Subcutaneous adipose tissue (tissue), 4 donors: ENCODE measurements around the gene DTNBP1. TPM values are rescaled to one million over a fixed set of nuclear protein-coding genes. Genes with fewer than 3 reads are reported as not detected.

ENCODE experiments used
- total RNA-seq, 4 donors: library from RNA; depleted of rRNA; stranded (reverse); fragments of >200 nt; gene quantifications; one replicate each; pipeline ENCODE4 v1.1.0, GENCODE V29; 2016
- TF ChIP-seq, protein P1 (sequence below): fragments of 450-650 bp; IDR thresholded peaks from one replicate; pipeline ENCODE4 v1.5.1; 2016; ENCODE audit warnings: low read depth, mild to moderate bottlenecking, control low read depth, antibody characterized with exemption, moderate library complexity

DTNBP1 gene
- total RNA-seq, 4 donors from 2014 or later = 7.7 to 15.9 (median 12.5) TPM

DNA sequence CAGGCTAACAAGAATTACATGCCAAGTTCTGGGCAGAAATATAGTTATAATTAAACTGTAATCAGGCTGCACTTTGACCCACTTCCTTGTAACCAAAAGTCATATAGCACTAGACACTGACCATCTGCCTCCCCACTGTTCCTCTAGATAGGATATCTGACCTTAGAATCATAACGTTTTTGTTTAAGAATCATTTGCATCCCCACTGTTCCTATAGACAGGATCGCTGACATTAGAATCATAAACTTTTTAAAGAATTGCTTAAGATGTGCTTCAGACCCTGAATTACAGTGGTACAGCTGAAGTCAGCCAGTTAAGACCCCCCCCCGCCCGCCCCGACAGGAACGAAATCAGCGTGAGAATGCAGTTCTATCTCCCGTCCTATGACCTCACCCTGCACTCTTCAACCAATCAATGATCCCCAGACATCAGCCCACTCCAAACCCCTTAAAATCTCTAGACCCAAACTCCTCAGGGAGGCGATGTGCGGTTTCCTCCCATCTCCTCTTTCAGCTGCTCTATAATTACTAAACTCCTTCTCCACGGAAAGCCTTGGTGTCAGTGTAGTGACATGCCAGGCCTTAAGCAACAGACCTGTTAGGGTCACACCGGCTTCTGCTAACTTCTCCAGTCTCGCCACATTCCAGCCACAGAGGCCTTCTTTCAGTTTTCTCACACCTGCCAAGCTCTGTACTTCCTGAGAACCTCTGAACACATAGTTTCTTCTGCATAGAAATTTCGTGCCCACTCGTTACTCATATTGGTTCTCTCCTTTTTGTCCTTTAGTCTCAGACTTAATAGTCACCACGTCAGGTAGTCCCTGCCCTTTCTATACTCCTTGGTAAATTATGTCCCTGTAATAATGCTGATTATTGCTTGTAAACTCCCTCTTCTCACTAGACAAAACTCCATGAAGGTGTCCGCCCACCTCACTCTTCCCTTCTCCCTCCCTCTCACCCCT lies 93.5 kb downstream of the DTNBP1 start:
- TF ChIP-seq, protein P1, sequence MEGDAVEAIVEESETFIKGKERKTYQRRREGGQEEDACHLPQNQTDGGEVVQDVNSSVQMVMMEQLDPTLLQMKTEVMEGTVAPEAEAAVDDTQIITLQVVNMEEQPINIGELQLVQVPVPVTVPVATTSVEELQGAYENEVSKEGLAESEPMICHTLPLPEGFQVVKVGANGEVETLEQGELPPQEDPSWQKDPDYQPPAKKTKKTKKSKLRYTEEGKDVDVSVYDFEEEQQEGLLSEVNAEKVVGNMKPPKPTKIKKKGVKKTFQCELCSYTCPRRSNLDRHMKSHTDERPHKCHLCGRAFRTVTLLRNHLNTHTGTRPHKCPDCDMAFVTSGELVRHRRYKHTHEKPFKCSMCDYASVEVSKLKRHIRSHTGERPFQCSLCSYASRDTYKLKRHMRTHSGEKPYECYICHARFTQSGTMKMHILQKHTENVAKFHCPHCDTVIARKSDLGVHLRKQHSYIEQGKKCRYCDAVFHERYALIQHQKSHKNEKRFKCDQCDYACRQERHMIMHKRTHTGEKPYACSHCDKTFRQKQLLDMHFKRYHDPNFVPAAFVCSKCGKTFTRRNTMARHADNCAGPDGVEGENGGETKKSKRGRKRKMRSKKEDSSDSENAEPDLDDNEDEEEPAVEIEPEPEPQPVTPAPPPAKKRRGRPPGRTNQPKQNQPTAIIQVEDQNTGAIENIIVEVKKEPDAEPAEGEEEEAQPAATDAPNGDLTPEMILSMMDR = no peak

DNA sequence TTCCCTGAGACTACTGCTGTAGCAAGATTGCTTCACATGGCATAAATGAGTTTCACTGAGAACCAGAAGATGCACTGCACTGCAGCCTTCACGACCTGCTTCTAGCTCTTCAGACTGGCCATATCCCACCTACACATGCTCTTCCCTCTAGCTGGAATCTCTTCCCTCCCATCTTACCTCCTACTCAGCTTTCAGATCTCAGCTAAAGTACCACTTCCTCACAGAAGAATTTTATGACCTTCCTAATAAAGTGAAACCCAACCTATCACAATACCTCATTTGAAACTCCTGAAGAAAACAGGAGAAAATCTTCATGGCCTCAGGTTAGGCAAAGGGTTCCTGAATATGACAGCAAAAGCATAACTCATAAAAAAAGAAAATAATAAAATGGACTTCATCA lies 99.9 kb downstream of the DTNBP1 start:
- TF ChIP-seq, protein P1 = no peak

DNA sequence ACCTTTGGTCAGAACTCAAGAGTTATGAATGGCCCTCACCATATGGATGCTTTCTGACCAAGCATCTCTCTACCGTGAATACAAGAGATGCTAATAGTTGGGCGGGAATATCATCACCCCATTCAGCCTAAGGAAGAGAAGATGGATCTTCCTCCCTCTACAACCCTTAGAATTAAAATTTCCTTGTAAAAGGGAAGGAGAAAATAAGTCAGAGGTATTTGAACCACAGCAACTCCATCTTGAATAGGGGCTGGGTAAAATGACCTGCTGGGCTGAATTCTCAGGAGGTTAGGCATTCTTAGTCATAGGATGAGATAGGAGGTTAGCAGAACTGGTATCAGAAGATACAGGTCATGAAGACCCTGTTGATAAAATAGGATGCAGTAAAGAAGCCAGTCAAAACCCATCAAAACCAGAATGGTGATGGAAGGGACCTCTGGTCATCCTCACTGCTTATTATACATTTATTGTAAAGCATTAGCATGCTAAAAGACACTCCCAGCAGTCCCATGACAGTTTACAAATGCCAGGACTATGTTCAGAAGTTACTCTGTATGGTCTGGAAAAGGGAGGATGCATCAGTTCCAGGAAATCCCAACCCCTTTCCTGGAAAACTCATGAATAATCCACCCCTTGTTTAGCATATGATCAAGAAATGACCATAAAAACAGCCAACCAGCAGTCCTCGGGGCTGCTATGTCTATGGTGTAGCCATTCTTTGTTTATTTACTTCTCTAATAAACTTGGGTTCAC lies 101.2 kb downstream of the DTNBP1 start:
- TF ChIP-seq, protein P1 = no peak

DNA sequence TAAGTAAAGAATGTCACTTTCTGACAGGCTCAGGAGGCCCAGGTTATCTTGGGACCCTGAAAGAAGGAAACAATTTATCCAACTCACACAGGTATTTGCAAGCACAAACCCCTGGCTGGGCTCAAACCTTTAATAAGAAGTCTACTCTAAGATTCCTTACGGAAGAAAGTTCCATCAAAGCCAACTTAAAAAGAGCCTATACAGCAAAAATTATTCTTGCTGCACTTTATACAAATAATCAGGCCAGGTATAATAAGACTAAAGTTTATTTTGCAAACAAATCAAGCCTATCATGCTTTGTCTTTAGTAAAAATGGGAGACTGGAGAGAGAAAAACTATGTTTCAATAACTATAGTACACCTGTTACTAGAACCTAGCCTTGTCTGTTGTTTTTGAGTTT lies 102.1 kb downstream of the DTNBP1 start:
- TF ChIP-seq, protein P1 = no peak

DNA sequence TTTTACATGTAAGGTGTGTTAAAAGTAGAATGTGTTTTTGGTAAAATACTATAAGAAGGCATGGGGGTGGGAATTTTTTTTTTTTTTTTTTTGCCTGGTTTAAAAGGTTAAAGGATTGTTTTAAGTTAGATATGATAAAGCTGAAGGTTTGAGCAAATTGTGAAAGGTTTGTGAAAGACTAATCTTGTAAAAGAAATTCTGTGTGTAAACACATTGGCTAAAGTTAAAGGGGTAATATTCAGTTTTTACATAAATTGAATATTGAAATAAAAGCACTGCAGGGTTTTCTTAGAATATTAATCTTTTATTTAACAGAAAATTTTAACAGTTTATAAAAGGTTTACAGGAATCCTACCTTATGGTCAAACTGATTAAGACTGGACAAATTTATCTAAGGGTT lies 105.7 kb downstream of the DTNBP1 start:
- TF ChIP-seq, protein P1 = no peak

DNA sequence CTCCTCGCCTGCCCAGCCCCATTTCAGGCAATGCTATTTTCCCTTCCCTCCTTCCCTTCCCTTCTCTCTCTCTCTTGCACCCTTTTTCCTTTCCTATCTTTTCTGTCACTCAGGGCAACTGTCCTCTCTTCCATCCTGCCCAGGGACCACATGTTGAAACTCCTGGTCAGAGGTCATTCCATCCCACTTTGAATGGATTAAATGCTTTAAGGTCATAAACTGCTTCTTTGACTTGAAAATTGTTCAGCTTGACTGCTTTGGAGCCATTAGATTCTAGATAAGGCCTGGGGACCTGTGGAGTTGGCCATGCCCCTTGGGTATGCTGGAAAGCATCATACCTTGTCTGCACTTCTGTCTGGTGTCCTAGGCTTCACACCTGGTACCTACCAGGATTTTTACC lies 106.1 kb downstream of the DTNBP1 start:
- TF ChIP-seq, protein P1 = no peak
